IMR-90 (cell line): Measurements from ENCODE around the gene COL4A2. TPM values are rescaled to one million over a fixed set of nuclear protein-coding genes. Genes with fewer than 3 reads are reported as not detected.

Experiments used
- ATAC-seq: fragments of 200-7000 bp; cut with Tn5 transposase; 2 replicates; pipeline ENCODE4 v1.9.1; 2020; ENCODE audit warnings: low read depth, mild to moderate bottlenecking, moderate library complexity
- BruUV-seq: library from RNA; stranded (reverse); fragments of 400-500 nt; replicated peaks from 2 replicates; lab custom pipeline; 2021; lab: Mats Ljungman, UMichigan
- CTCF ChIA-PET: fragments of 300-600 bp; formaldehyde crosslinking; extraction: SDS; loops from one replicate; lab custom pipeline; 2021; ENCODE audit warnings: antibody characterized with exemption; lab: Yijun Ruan, JAX
- POLR2A ChIA-PET: fragments of 300-600 bp; sonication (Branson Sonifier 250); formaldehyde crosslinking; loops from one replicate; lab custom pipeline; 2022; ENCODE audit warnings: antibody characterized with exemption; ENCODE audit not compliant: unreplicated experiment; lab: Charles Lee
- DNase-seq: peaks from one replicate; pipeline ENCODE4 v3.0.0; 2013
- H2AFZ ChIP-seq: replicated peaks from 2 replicates; pipeline ENCODE3; 2013; ENCODE audit warnings: low read length, mild to moderate bottlenecking; ENCODE audit not compliant: poor library complexity
- H2AK5ac ChIP-seq: 2 replicates; pipeline ENCODE4 v1.6.1; 2013; ENCODE audit warnings: low read depth, low read length, inconsistent platforms
- H2AK9ac ChIP-seq: replicated peaks from 2 replicates; pipeline ENCODE3; 2013; ENCODE audit warnings: mild to moderate bottlenecking, low read depth, low read length, moderate library complexity; ENCODE audit not compliant: poor library complexity
- H2BK120ac ChIP-seq: 2 replicates; pipeline ENCODE4 v1.6.1; 2013; ENCODE audit warnings: low read depth, low read length, inconsistent platforms
- H2BK15ac ChIP-seq: 3 replicates; pipeline ENCODE4 v1.6.1; 2013; ENCODE audit warnings: low read depth, low read length, inconsistent platforms
- H2BK20ac ChIP-seq: 2 replicates; pipeline ENCODE4 v1.6.1; 2013; ENCODE audit warnings: low read depth, mild to moderate bottlenecking, inconsistent platforms, low read length, moderate library complexity
- H2BK5ac ChIP-seq: 2 replicates; pipeline ENCODE4 v1.6.1; 2013; ENCODE audit warnings: mild to moderate bottlenecking, low read depth, low read length, inconsistent platforms; ENCODE audit not compliant: poor library complexity, severe bottlenecking
- H3K14ac ChIP-seq: replicated peaks from 2 replicates; pipeline ENCODE4 v1.6.1; 2013; ENCODE audit warnings: low read depth, low read length, inconsistent platforms
- H3K18ac ChIP-seq: 2 replicates; pipeline ENCODE4 v1.6.1; 2013; ENCODE audit warnings: low read depth, low read length, control low read depth
- H3K23ac ChIP-seq: 2 replicates; pipeline ENCODE4 v1.6.1; 2013; ENCODE audit warnings: low read depth, low read length, inconsistent platforms
- H3K27ac ChIP-seq: 2 replicates; pipeline ENCODE4 v1.5.1; 2013; ENCODE audit warnings: mild to moderate bottlenecking, control low read depth, low read length; ENCODE audit not compliant: insufficient read depth
- H3K27me3 ChIP-seq: 2 replicates; pipeline ENCODE4 v1.6.1; 2013; ENCODE audit warnings: low read length; ENCODE audit not compliant: control insufficient read depth, insufficient read depth
- H3K36me3 ChIP-seq: 2 replicates; pipeline ENCODE4 v1.6.1; 2013; ENCODE audit warnings: low read length, mixed read lengths; ENCODE audit not compliant: control insufficient read depth, insufficient read depth
- H3K4ac ChIP-seq: 2 replicates; pipeline ENCODE4 v1.6.1; 2013; ENCODE audit warnings: low read depth, low read length, inconsistent platforms
- H3K4me1 ChIP-seq: 2 replicates; pipeline ENCODE4 v1.6.1; 2013; ENCODE audit warnings: low read length, mixed read lengths; ENCODE audit not compliant: control insufficient read depth, insufficient read depth
- H3K4me2 ChIP-seq: 2 replicates; pipeline ENCODE4 v1.6.1; 2013; ENCODE audit warnings: low read depth, mild to moderate bottlenecking, control low read depth, low read length, moderate library complexity
- H3K4me3 ChIP-seq: 2 replicates; pipeline ENCODE4 v1.5.1; 2013; ENCODE audit warnings: low read depth, mild to moderate bottlenecking, control low read depth, low read length, moderate library complexity; ENCODE audit not compliant: insufficient read depth
- H3K56ac ChIP-seq: 2 replicates; pipeline ENCODE4 v1.6.1; 2013; ENCODE audit warnings: low read length, inconsistent platforms; ENCODE audit not compliant: insufficient read depth; ENCODE audit errors: extremely low read depth
- H3K79me1 ChIP-seq, 2 experiments: 2 replicates each; pipeline ENCODE4 v1.6.1; 2013; ENCODE audit warnings: low read length in 2 of 2, inconsistent platforms in 1 of 2, low read depth in 1 of 2
- H3K9ac ChIP-seq: 2 replicates; pipeline ENCODE4 v1.6.1; 2013; ENCODE audit warnings: low read depth, low read length, control low read depth
- H3K9me1 ChIP-seq: 2 replicates; pipeline ENCODE4 v1.6.1; 2013; ENCODE audit warnings: low read length, inconsistent platforms; ENCODE audit not compliant: insufficient read depth
- H3K9me3 ChIP-seq: 2 replicates; pipeline ENCODE4 v1.6.1; 2013; ENCODE audit warnings: low read length; ENCODE audit not compliant: control insufficient read depth, insufficient read depth
- H4K20me1 ChIP-seq: 2 replicates; pipeline ENCODE4 v1.6.1; 2013; ENCODE audit warnings: low read length, inconsistent platforms; ENCODE audit not compliant: insufficient read depth
- H4K5ac ChIP-seq: 2 replicates; pipeline ENCODE4 v1.6.1; 2013; ENCODE audit warnings: mild to moderate bottlenecking, low read depth, low read length, control low read depth
- H4K8ac ChIP-seq, 2 experiments: 2 replicates each; pipeline ENCODE4 v1.6.1; 2013; ENCODE audit warnings: low read depth in 2 of 2, low read length in 2 of 2, control low read depth in 1 of 2, inconsistent platforms in 1 of 2
- H4K91ac ChIP-seq: 2 replicates; pipeline ENCODE4 v1.6.1; 2013; ENCODE audit warnings: low read depth, low read length, inconsistent platforms; ENCODE audit not compliant: insufficient read depth
- BHLHE40 ChIP-seq: fragments of 150-350 bp; IDR thresholded peaks from 2 replicates; pipeline ENCODE4 v1.6.1; 2016; ENCODE audit warnings: mild to moderate bottlenecking, low read depth, low read length
- CTCF ChIP-seq: conservative IDR thresholded peaks from 2 replicates; pipeline ENCODE4 v1.5.1; 2012; ENCODE audit warnings: mild to moderate bottlenecking, low read depth, low read length, improper control_type of control experiment
- MAFK ChIP-seq: IDR thresholded peaks from 2 replicates; pipeline ENCODE4 v1.6.1; 2012; ENCODE audit warnings: low read depth, low read length, improper control_type of control experiment
- MAZ ChIP-seq: IDR thresholded peaks from 2 replicates; pipeline ENCODE4 v1.6.1; 2012; ENCODE audit warnings: low read depth, mild to moderate bottlenecking, low read length, improper control_type of control experiment, moderate library complexity, borderline replicate concordance
- MXI1 ChIP-seq: IDR thresholded peaks from 2 replicates; pipeline ENCODE4 v1.6.1; 2012; ENCODE audit warnings: low read depth, mild to moderate bottlenecking, low read length, moderate library complexity, borderline replicate concordance
- NFE2L2 ChIP-seq: fragments of 150-350 bp; IDR thresholded peaks from 2 replicates; pipeline ENCODE4 v1.6.1; 2016; ENCODE audit warnings: low read depth, mild to moderate bottlenecking, low read length
- RAD21 ChIP-seq: IDR thresholded peaks from 2 replicates; pipeline ENCODE4 v1.6.1; 2012; ENCODE audit warnings: low read length, improper control_type of control experiment
- RFX5 ChIP-seq: IDR thresholded peaks from 2 replicates; pipeline ENCODE4 v1.8.0; 2012; ENCODE audit warnings: low read depth, mild to moderate bottlenecking, low read length, moderate library complexity
- USF2 ChIP-seq: fragments of 150-350 bp; IDR thresholded peaks from 2 replicates; pipeline ENCODE4 v1.6.1; 2017; ENCODE audit warnings: mild to moderate bottlenecking, antibody characterized with exemption, low read length, low read depth
- WGBS, 2 experiments: methylation state at CpG; one replicate each; pipeline versions ENCODE4 v1.1.5 to v1.1.7; 2013; ENCODE audit warnings: missing lambda C conversion rate in 2 of 2; ENCODE audit not compliant: insufficient read length in 1 of 2; ENCODE audit errors: extremely low coverage in 2 of 2; 5-methylcytosine and 5-hydroxymethylcytosine counted together
- dilution Hi-C: fragments of 300-500 bp; cut with HindIII; formaldehyde crosslinking; loops from one replicate; pipeline ENCODE4 v1.14.3; 2018; ENCODE audit warnings: low sequenced_read_pairs; ENCODE audit not compliant: unreplicated experiment
- in situ Hi-C: fragments of 300-500 bp; cut with MboI; formaldehyde crosslinking; loops from 3 replicates; pipeline ENCODE4 v1.14.3; 2019; ENCODE audit warnings: low sequenced_read_pairs, inconsistent platforms, mixed read lengths
- intact Hi-C: fragments of 100-400 bp; cut with micrococcal nuclease; formaldehyde crosslinking; loops from 2 replicates; pipeline ENCODE4 v1.10.0; 2022
- polyA plus RNA-seq, 3 experiments: library from polyadenylated mRNA; depleted of rRNA; stranded (reverse); fragments of >200 nt; gene quantifications; 2 replicates each; pipeline ENCODE4 v1.2.3, GENCODE V29; 2012; ENCODE audit warnings: low replicate concordance in 1 of 3
- total RNA-seq: library from RNA; depleted of rRNA; stranded (reverse); fragments of >200 nt; gene quantifications from 2 replicates; pipeline ENCODE4 v1.2.3, GENCODE V29; 2012

COL4A2 gene
- total and polyA plus RNA-seq, 2 of the 4 experiments (the other 2 are of a cell fraction): 90.7 to 457 TPM

GRCh38 chr13:110298505-110299282 is 8.4 kb upstream of the COL4A2 start:
- intact Hi-C loops: no loop called here
- Histone ChIP-seq H4K91ac (peak overlapping the region; percentile 44), H3K18ac (peak overlapping the region; percentile 6; the same call in 1 of the 2 replicates), H2BK20ac (peak overlapping the region; percentile 22), H3K4me2 (peak overlapping the region; percentile 38), H3K23ac (peak overlapping the region; percentile 53), H3K79me1 (peaks cover 16 to 80% of the 10 kb centered on the region in 2 experiments; a peak in 3 of 4 replicates), H3K36me3 (peaks cover 24% of the 10 kb centered on the region), H4K20me1 (peaks cover 95% of the 10 kb centered on the region), H2BK120ac (peak overlapping the region; percentile 61), H3K27me3 (no peaks in the 10 kb centered on the region), H3K27ac (peak overlapping the region; percentile 20), H3K14ac (peak overlapping the region; percentile 70), H3K4me3 (no peak overlapping the region), H3K9me1 (peaks cover 40% of the 10 kb centered on the region), H3K4me1 (peaks cover 33% of the 10 kb centered on the region), H4K8ac (peak overlapping the region in 1 of 2 experiments; percentile 71; a peak in 2 of 4 replicates), H3K56ac (no peak overlapping the region), H3K9me3 (no peaks in the 10 kb centered on the region), H3K4ac (peak overlapping the region; percentile 67), H2AFZ (peak overlapping the region; percentile 79), H2AK9ac (peak overlapping the region; percentile 84), H2AK5ac (peak overlapping the region; percentile 60; the same call in 1 of the 2 replicates), H2BK5ac (peak overlapping the region; percentile 14), H3K9ac (peak overlapping the region; percentile 38), H4K5ac (peak overlapping the region; percentile 22), H2BK15ac (no peak overlapping the region)
- BruUV-seq: no TSS peak
- DNase-seq: no peak
- POLR2A ChIA-PET: no interaction called here
- dilution Hi-C loops: no loop called here
- ATAC-seq: peak; percentile 14; the same call in 1 of the 2 replicates
- in situ Hi-C loops: no loop called here
- TF ChIP-seq NFE2L2: no peak
- no peak for TF ChIP-seq USF2
- no peak for TF ChIP-seq MAFK
- no peak for TF ChIP-seq BHLHE40
- peak; percentile 36; the same call in 1 of the 2 replicates for TF ChIP-seq MXI1
- no peak; the same call in 1 of the 2 replicates for TF ChIP-seq MAZ
- TF ChIP-seq RFX5: no peak
- TF ChIP-seq CTCF: no peak
- no peak for TF ChIP-seq RAD21
- CTCF ChIA-PET: interaction anchor here (0.7 kb wide), 1 partner anchor 51 kb away, joined by 3 read pairs; no protein-coding TSS in a partner anchor
- 28% methylated on average over 8 of the region's 33 CpGs; no CpG with 5 or more reads in 1 of the 2 experiments for WGBS, 2 experiments
